Adipose tissue (tissue), 3 donors: ENCODE measurements around the gene FANCI. TPM values are rescaled to one million over a fixed set of nuclear protein-coding genes. Genes with fewer than 3 reads are reported as not detected.

ENCODE experiments used
- H3K27ac ChIP-seq: one replicate; pipeline ENCODE4 v1.5.1; 2013; ENCODE audit warnings: low read depth, low read length
- WGBS, 3 donors: extraction: QIAGEN DNeasy Blood & Tissue Kit; methylation state at CpG; one replicate each; pipeline ENCODE4 v1.1.7; 2013; 5-methylcytosine and 5-hydroxymethylcytosine counted together
- polyA plus RNA-seq, 3 donors: library from polyadenylated mRNA; stranded (reverse); fragments of 200-250 nt; gene quantifications; one replicate each; pipeline ENCODE4 v1.2.3, GENCODE V29; 2013
- donor health status: healthy with polysubstance abuse.
- donor health status: Bipolar disorder and iron deficiency.
- donor health status: healthy.

Gene FANCI
- polyA plus RNA-seq, 3 donors: 1.5 to 2.5 (median 1.6) TPM

DNA sequence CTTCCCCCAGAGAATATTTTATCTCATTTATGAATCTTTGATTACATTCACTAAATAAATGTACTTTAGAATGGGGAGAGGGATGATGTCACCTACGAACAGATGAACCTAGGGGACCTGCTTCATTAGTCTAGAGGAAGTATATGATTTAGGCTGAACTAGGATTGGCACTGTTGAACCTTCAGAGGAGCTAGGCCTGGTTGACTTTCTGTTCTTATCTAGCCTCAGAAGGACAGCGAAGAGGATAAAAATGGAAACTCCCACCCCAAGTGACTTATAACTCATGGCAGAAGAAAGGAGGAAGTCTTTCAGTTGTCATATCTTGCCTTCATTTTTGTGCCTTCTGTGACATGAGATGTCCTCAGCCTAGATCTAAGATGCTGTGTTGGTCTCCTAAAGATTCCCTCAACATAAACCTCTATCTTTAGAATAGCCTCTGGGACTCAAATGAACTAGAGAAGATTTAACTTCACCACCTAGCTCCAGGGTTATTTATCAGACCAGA, 48.2 kb downstream of the FANCI start:
- no peak overlapping the region for H3K27ac ChIP-seq
- 92 to 100% (median 98%) methylated on average over 2 of the region's 2 CpGs for WGBS, 3 donors

DNA sequence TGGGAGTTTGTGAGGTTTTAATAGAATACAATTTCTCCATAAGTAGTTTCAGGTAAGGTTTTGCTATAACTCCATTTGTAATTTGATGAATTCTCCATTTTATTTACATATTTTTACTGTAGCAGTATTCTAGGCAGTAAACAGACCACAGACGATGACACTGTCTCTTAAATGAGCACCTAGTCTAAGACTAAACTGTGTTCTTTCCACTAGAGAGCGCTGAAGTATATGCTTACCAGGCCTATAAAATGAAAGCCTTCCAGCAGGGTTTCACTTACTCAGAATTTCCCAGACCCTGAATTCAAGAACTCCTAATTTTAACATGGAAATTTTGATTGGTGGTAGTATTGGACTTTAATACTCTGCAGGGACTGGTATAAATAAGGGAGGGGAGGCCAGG, 49.2 kb downstream of the FANCI start:
- no peak overlapping the region for H3K27ac ChIP-seq
- 96 to 98% (median 97%) methylated on average over 2 of the region's 2 CpGs for WGBS, 3 donors

DNA sequence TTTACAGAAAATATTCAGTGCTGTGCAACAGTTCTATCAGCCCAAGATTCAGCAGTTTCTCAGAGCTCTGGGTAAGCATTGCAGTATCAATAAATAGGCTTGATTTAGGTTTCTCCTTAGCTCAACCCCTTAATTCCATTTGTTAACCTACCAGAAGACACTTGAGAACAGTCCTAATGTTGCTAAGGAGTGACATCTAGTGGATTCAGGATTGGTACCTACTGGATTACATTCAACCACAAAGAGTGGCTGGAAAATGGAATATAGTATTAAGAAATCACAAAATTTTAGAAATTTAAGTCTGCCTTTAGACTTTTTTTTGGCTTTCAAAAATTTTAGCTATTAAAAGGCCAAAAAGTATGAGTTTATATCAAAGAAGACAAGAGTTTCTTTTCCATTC, 56.1 kb downstream of the FANCI start:
- H3K27ac ChIP-seq: no peak overlapping the region

DNA sequence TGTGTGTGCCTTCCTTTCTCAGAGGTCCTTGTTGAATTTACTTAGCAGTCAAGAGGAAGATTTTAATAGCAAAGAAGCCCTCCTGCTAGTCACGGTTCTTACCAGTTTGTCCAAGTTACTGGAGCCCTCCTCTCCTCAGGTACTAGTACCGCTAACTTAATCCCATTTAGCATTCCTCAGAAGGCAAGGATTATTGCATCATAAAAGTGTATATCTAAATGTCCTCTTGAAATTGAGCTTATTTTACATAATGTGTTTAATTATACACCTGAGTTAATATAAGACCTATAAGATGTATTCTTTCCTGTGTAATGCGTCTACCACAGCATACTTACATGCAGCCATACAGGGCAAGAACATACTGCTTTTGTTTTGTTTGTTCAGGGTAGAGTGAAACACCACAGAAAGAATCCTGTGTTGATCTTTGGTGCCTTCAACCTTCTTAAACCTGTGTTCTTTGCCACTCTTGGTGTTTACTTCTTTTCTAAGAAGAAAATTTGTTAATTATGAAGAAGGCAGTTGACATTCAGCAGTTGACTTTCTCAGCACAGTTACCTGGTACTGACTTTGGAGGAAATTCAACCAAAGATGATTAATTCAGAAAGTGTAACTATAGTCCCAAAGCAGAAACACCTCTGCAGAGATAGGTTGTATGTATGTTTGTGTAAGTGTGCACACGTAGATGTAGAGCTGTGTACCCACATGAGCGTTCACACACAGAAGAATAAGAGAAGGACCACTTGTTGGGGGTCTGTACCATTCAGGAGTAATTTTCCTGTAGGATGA, 57.7 kb downstream of the FANCI start:
- H3K27ac ChIP-seq: no peak overlapping the region
- 82 to 98% (median 86%) methylated on average over 5 of the region's 5 CpGs for WGBS, 3 donors

DNA sequence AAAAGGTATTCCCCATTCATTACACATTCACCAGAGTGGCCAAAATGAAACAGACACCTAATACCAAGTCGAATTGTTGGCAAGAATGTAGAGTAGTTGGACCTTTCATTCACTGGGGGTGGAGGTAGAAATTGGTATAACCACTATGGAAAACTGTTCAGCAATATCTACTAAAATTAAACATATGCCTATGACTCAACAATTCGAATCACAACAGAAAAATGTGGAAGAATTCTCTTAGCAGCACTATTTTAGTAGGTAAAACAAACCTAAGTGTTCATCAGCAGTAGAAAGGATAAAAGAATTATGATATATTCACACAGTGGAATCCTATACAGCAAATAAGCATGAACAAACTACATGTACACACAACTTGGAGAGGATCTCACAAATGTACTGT, 60.2 kb downstream of the FANCI start:
- no peak overlapping the region for H3K27ac ChIP-seq
- 93 to 99% (median 96%) methylated on average over 2 of the region's 2 CpGs for WGBS, 3 donors

DNA sequence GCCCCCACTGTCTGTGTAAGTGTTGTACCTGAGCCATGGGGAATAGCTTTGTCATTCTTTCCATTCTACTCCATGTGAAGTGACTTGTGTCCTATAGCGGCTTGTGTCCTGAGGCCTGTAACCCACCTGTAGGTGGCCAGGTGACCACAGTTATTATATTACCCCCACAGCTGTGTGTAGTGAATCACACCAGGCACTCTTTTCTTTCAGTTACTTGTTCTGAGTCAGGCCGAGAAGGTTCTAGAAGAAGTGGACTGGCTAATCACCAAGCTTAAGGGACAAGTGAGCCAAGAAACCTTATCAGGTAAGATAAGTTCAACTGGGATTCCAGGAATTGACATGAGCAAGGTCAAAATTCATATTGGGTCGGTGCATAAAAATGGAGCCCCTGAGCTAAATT, 61.6 kb downstream of the FANCI start:
- no peak overlapping the region for H3K27ac ChIP-seq
- whole genome bisulfite sequencing, 3 donors: 65 to 98% (median 92%) methylated on average over 3 of the region's 3 CpGs

DNA sequence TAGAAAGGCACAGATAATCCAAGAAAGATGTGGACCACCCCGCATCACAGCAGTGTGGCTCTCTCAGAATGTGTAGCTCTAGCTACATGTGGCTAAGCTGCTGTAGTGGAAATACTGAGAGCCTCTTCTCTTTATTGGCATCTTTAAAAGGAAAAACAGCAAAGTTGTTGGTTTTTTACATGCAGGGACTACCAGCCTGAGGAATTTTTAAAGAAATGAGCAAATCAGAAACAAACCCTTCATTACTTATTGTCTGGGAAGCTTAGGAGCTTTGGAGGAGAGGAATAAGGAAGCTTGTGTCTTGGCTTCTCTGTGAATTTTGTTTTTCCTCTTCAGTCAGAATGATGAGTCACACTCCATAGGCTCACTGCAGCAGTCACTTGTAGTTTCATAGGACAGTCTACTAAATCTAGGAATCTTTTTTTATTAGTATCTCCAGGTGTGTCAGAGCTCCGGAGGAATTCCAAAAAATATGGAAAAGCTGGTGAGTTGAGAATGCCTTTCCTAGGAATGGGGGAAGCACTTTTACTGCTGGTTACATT, 63.3 kb downstream of the FANCI start:
- 97 to 100% (median 99%) methylated on average over 2 of the region's 2 CpGs for WGBS, 3 donors
- no peak overlapping the region for H3K27ac ChIP-seq

DNA sequence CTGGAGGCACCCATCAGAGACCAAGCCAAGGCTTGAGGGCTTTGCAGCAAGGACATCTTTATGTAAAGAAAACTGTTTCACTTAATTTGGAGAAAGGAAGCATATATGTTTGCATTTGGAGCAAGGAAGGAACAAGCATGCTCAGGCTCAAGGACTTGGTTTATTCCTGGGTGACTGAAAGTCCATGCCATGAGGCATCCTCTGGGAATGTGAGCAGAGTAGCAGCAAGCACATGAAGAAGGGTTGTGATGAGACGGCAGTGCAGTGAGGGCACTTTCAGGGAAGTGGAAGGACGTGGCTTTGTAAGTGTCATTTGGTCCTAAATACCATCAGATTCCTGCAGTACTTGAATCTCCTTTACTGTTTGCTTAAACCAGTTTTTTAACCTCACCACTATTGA, 64.0 kb downstream of the FANCI start:
- WGBS, 3 donors: 94 to 100% (median 98%) methylated on average over 2 of the region's 2 CpGs
- no peak overlapping the region for H3K27ac ChIP-seq

DNA sequence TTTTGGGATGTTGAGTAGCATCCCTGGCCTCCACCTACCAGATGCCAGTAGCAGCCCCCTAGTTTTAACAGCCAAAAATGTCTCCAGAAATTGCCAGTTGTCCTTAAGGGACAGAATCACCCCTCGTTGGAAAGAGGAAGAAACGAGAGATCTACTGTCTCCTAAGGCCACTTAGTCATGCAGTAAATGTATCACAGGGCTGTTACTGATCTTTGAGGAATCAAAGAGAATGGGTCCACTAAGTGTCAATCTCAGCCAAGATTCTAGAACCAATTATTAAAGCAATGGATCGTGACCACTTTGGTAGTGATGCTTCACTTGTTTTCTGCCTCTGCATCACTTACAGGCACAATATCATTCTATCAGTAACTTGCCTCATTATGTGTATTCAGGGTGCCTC, 64.5 kb downstream of the FANCI start:
- 62 to 66% (median 63%) methylated on average over 3 of the region's 3 CpGs for WGBS, 3 donors
- H3K27ac ChIP-seq: no peak overlapping the region

DNA sequence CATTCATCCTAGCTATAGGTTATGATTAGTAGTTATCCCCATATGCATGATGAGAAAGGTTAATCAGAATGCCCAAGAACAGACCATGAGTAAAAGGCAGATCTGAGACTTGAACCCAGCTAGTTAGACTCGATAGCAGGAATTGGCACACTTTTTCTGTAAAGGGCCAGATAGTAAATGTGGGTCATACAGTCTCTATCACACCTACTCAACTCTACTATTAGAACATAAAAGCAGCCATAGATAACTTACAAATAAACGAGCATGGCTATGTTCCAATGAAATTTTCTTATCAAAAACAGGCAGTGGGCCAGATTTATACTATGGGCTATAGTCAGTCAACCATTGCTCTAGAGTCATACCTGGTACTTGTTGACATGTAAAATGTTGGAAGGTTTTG, 66.2 kb downstream of the FANCI start:
- no peak overlapping the region for H3K27ac ChIP-seq
- 42 to 89% (median 81%) methylated on average over 2 of the region's 2 CpGs for WGBS, 3 donors

DNA sequence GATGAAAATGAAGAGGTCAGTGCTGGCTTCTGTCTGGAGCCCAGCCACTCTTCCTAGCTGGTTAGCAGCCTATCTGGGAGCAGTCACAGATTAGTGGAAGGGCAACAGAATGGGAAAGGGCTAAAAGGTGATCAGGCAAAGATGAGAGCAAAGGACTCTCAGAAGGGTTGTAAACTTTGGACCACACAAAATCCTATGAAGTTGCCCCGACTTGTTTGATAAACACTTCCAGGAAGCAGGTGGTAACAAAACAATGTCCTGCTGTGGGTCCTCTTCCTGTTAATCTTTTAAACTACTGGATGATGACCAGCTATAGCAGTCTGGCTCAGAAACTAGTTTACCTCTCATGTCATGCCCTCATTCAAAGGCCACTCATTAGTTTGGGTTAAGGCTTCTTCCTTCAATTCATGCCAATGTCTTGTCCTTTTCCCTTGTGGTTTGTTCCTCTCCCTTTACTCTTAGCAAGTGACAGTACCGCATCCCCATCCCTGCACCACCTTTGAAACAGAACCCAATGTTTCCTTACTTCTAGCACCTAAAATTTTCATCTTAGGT, 71.7 kb downstream of the FANCI start:
- WGBS, 3 donors: 66 to 85% (median 71%) methylated on average over 2 of the region's 2 CpGs
- no peak overlapping the region for H3K27ac ChIP-seq

DNA sequence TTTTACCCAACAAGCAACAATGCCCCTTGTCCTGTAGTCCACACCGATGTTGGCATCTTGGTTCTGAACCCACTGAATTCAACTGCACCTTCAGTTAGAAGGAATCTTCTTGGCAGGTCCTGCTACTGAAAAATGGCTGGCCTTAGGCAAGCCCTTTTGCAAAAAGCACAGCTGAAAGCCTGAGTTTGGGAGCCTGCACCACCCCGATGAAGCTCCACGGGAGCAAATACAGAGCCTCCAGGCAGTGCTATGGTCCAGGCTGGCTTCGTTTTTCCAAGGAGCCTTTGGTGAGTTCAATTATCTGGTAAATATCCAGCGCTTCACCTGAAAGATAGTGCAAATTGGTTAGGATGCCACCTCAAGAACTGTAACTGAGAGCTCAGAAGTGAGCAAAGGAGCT, 72.7 kb downstream of the FANCI start:
- WGBS, 3 donors: 89 to 91% (median 91%) methylated on average over 5 of the region's 5 CpGs
- no peak overlapping the region for H3K27ac ChIP-seq

DNA sequence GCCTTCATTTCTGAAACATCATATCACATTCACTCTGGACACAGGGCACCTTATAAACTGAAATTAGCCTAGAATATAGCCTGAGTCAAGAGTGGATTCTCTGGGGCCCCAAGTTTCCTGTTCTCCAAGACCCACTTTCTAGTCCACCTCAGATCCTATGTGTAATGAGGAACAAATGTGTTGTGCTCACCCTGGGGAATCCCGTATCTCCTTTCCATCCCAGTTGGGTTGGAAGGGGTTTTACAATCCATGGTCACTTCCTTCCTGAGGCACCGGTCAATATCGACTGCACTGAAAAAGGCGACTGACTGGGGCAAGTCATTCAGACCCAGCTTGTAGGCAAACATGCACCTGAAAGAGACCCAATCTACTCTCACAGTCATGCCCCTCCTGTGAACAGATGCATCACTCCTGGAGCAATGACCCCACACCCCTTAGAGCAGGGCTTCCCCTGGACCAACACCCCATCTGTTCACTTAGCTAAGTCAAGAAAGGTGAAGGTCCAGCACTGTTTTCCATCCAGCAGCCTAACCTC, 73.5 kb downstream of the FANCI start:
- H3K27ac ChIP-seq: no peak overlapping the region
- 45 to 79% (median 46%) methylated on average over 4 of the region's 4 CpGs for WGBS, 3 donors

DNA sequence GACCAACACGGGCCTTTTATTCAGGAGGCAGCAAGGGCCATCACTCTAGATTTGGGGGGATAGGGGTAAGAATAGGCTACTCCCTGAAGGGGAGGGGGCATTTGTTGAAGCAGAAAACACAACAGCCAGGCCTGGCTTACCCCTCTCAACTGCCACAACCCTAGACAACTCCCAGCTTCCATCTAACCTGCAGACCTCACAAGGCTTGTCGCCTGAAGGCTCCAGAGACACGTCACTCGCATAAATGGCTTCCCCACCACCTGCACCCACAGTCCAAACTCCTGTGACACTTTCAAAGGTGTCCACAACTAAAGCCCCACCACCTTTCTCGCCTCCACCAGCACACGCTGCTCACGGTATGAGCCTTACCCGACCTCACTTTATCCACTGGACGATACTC, 75.9 kb downstream of the FANCI start:
- no peak overlapping the region for H3K27ac ChIP-seq
- 91 to 95% (median 94%) methylated on average over 9 of the region's 9 CpGs for WGBS, 3 donors

DNA sequence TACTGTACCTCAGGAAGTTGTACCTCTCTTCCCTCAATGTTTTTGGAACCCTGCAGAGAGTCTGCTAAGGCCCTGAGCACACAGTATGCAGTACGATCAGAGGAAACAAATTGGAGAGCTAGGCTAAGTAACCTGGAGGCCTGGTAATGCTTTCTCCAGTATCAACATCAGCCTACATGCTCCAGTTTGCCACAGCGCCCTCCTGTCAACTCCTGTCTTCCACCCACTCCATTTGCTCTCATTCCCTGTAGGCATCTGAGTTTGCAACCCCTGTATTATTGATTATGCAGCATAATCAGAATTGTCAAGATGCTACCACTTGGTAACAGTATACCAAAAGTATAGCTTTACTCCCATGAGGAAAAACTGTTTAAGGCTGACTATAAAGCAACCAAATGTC, 76.4 kb downstream of the FANCI start:
- WGBS, 3 donors: 87 to 98% (median 93%) methylated on average over 2 of the region's 2 CpGs
- H3K27ac ChIP-seq: no peak overlapping the region

DNA sequence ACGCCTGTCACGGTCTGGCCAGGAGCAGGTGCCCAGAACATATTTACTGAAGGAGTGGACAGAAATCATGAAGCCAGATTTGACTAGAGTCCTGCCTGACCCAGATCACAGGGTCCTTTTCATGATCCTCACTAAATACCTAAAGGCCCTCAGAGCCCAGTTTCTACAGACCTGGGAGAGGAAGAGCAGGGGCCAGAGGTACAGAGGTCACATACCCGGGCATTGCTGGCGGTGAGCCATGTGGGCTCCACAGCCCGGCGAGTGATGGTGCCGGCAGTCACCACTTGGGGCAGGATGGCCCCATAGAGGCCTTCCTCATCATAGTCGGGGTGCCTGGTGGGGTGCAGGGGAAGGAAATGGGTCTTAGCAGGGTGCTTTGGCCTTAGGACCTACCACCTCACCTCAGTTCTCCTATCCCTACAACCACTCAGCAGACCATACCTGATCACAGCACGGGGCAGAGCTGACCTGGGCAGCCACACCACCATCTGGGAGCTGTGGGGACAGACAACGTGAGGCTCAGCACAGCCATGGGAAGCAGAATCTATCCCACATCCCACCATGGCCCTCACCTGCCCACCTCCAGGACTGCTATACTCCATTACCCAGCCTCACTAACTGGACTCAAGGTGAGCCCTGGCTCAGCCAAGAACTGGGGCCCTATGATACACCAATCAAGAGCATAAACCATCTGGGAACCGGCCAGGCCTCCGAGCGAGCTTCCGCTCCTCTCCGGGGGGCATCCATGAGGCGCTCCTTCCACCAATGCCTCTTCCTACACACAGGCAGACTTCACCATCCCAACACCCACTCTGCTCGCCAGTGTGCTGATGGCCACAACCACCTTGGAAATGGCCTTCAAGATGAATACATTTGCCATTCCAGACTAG, 78.0 kb downstream of the FANCI start:
- H3K27ac ChIP-seq: no peak overlapping the region
- 68 to 82% (median 73%) methylated on average over 17 of the region's 17 CpGs for WGBS, 3 donors

DNA sequence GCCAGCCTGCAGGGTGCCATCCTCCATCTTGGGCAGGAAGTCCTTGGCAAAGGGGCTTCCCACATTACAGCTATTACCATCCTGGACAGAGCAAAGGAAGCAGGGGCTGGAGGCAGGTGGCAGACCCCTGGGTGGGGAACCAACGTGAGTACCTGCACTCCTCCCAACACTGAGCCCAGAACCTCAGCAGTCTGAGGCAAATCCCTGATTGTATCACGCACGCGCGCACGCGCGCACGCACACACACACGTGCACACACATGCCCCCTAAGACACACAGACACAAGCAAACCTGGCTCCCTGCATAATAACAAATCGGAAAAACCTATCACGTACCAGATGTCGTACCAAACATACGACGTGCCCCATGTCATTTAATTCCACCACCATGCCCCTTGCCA, 79.0 kb downstream of the FANCI start:
- no peak overlapping the region for H3K27ac ChIP-seq
- WGBS, 3 donors: 90 to 96% (median 91%) methylated on average over 15 of the region's 15 CpGs

DNA sequence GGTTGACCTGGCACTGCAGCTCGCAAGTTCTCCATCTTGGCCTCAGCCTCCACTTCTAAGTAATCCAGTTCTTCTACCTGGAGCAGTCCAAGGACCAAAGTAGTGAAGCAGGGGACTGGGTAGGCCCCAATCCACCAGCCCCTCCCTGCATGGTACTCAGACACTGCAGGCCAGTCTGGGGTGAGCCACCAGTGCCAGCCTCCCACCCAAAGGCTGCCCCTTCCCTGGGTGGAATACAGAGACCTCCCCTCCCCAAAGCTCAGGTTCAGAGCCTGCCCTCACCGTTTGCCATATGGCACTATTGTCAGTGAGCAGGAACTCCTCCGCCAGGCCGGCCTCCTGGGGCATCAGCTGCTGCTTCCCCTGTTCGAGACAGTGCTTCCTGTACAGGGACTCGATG, 80.0 kb downstream of the FANCI start:
- no peak overlapping the region for H3K27ac ChIP-seq
- WGBS, 3 donors: 69 to 83% (median 77%) methylated on average over 6 of the region's 6 CpGs
